DOHH2 (cell line): ENCODE results near the gene CDK5R1.

ENCODE experiments used
- EZH2phosphoT487 ChIP-seq: fragments of 200-600 bp; sonication (generic); IDR thresholded peaks from 2 replicates; pipeline ENCODE4 v1.6.1; 2017; ENCODE audit warnings: borderline replicate concordance, mild to moderate bottlenecking, antibody characterized with exemption, low read length, moderate library complexity, mixed read lengths
- TF ChIP-seq, protein P1 (sequence below): fragments of 200-600 bp; sonication (generic); IDR thresholded peaks from one replicate; pipeline ENCODE4 v1.5.1; 2014; ENCODE audit warnings: antibody characterized with exemption, mild to moderate bottlenecking, low read depth, low read length; ENCODE audit not compliant: poor library complexity, severe bottlenecking

DNA sequence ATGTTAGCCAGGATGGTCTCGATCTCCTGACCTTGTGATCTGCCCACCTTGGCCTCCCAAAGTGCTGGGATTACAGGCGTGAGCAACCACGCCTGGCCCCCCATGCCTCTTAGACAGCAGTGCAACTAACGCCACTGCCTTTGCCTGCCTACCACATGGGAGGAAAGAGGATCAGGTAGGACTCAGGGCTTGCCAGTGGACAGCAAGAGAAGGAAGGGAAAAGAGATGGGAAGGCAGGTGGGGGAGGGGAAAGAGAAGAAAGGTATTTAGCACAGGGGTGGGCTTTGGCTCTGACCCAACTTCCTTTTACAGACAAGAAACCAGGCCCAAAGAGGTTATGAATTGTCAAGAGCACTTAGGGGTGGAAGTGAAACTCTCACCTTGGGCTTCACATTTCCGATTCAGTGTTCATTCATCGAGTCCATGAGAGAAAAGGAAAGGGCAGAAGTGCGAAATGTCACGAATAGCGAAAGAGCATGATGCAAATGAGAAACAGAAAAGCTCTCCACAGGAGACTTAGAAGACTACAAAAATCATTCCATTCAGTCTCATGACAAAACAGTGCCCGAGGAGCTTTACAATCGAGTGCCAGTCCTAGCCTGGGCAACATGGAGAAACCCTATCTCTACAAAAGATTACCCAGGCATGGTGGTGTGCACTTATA is 36.4 kb downstream of the CDK5R1 start:
- TF ChIP-seq, protein P1, sequence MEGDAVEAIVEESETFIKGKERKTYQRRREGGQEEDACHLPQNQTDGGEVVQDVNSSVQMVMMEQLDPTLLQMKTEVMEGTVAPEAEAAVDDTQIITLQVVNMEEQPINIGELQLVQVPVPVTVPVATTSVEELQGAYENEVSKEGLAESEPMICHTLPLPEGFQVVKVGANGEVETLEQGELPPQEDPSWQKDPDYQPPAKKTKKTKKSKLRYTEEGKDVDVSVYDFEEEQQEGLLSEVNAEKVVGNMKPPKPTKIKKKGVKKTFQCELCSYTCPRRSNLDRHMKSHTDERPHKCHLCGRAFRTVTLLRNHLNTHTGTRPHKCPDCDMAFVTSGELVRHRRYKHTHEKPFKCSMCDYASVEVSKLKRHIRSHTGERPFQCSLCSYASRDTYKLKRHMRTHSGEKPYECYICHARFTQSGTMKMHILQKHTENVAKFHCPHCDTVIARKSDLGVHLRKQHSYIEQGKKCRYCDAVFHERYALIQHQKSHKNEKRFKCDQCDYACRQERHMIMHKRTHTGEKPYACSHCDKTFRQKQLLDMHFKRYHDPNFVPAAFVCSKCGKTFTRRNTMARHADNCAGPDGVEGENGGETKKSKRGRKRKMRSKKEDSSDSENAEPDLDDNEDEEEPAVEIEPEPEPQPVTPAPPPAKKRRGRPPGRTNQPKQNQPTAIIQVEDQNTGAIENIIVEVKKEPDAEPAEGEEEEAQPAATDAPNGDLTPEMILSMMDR = no peak
- TF ChIP-seq EZH2phosphoT487 = no peak
